Measurements from ENCODE around the gene ELAVL4. TPM values are rescaled to one million over a fixed set of nuclear protein-coding genes. Genes with fewer than 3 reads are reported as not detected.

The ELAVL4 gene
- total RNA-seq: not detected in 2 replicates

DNA sequence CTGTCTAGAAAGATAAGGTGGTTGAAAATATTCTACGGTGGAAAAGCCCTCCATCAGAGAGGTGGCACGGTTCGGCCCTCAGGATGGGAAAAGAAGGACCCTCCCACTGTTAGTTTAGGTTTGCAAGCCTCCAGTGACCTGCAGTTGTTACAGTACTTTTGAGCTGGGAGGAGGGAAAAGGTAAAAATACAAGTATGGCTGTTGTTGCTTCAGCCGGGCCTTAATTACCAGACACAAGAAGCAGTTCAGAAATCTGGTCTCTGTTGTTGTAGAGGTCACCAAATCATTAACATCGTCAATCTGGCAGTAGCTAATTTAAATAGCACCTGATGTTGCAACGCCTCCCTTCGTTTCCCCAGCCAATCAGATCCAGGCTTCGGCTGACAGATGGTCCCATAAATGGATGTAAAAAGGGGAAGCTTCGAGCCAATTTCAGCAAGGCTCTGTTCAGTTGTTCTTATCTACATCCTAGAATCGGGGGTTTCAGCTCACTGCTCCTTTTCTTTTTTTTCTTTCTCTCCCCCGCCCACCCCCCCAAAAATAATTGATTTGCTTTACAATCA lies at the start of gene ELAVL4:
Gene ELAVL4, plus strand, starts transcription at position 424 of the 563 bp plus-strand sequence. CDS start 270 bp downstream, outside the sequence.

Other genes starting within 250 kb of the ELAVL4 start
- gene AGBL4, start 85.0 kb upstream of the ELAVL4 start, total RNA-seq: under 0.01 TPM in 1 of 2 replicates, not detected in the other

Data from placental epithelial cell (primary cell).